Gastrocnemius medialis (tissue), 4 donors: ENCODE data around the gene TERT.

ENCODE experiments used
- CTCF ChIP-seq, 5 experiments: fragments of 450-650 bp in 3 of 5; fragments of 200-600 bp in 2 of 5; sonication (generic) in 2 of 5; IDR thresholded peaks in 4 of 5; conservative IDR thresholded peaks in 1 of 5; 1 replicate in 4 of 5; 2 replicates in 1 of 5; pipeline ENCODE4 v1.5.1; 2016 to 2019; ENCODE audit warnings: antibody characterized with exemption in 5 of 5, mild to moderate bottlenecking in 3 of 5, moderate library complexity in 3 of 5
- POLR2A ChIP-seq, 2 donors: fragments of 450-650 bp; IDR thresholded peaks; one replicate each; pipeline ENCODE4 v1.6.1; 2017; ENCODE audit warnings: antibody characterized with exemption in 2 of 2, mild to moderate bottlenecking in 2 of 2, moderate library complexity in 2 of 2

- no peak for TF ChIP-seq CTCF (IDR thresholded peaks at IDR 0.05 in 4 of 5, conservative IDR thresholded peaks at IDR 0.05 in 1 of 5)
- no peak for TF ChIP-seq POLR2A (IDR thresholded peaks at IDR 0.05)
These were observed 83.2 kb downstream of the TERT start for GRCh38 chr5:1211701-1212100.
